RWPE2 (cell line): ENCODE data around the gene ARHGEF7.

Experiments
- ATAC-seq: fragments of 200-7000 bp; cut with Tn5 transposase; 3 replicates; pipeline ENCODE4 v1.9.1; 2021; ENCODE audit warnings: low read depth
- DNase-seq: peaks from one replicate; pipeline ENCODE4 v3.0.0-alpha.2; 2020; ENCODE audit warnings: low spot score
- H3K27ac ChIP-seq: fragments of 450-650 bp; 2 replicates; pipeline ENCODE4 v1.5.1; 2017; ENCODE audit warnings: mild to moderate bottlenecking; ENCODE audit not compliant: poor library complexity, severe bottlenecking
- H3K27me3 ChIP-seq: fragments of 250-450 bp; sonication (Bioruptor Pico); 2 replicates; pipeline ENCODE4 v1.5.1; 2021; ENCODE audit warnings: mild to moderate bottlenecking, moderate library complexity; ENCODE audit not compliant: insufficient read depth, poor library complexity, severe bottlenecking
- H3K36me3 ChIP-seq: fragments of 250-450 bp; sonication (Bioruptor Pico); 2 replicates; pipeline ENCODE4 v1.5.1; 2020; ENCODE audit warnings: low read depth, mild to moderate bottlenecking, moderate library complexity
- H3K4me1 ChIP-seq: fragments of 250-450 bp; sonication (Bioruptor Pico); 2 replicates; pipeline ENCODE4 v1.5.1; 2021; ENCODE audit warnings: mild to moderate bottlenecking, moderate library complexity; ENCODE audit not compliant: insufficient read depth, poor library complexity, severe bottlenecking
- H3K4me3 ChIP-seq: fragments of 250-450 bp; sonication (Bioruptor Pico); 2 replicates; pipeline ENCODE4 v1.5.1; 2021; ENCODE audit warnings: mild to moderate bottlenecking, moderate library complexity; ENCODE audit not compliant: severe bottlenecking
- H3K9me3 ChIP-seq: fragments of 250-450 bp; sonication (Bioruptor Pico); 2 replicates; pipeline ENCODE4 v1.5.1; 2021; ENCODE audit warnings: mild to moderate bottlenecking, moderate library complexity; ENCODE audit not compliant: severe bottlenecking
- CTCF ChIP-seq: fragments of 450-650 bp; IDR thresholded peaks from one replicate; pipeline ENCODE4 v1.5.1; 2017; ENCODE audit warnings: mild to moderate bottlenecking, moderate library complexity; ENCODE audit not compliant: poor library complexity, severe bottlenecking

ARHGEF7 gene

GRCh38 chr13:111219950-111220349 lies 104.8 kb downstream of the ARHGEF7 start:
- DNase-seq (no peak), ATAC-seq (no peak)
- H3K4me3 ChIP-seq, result no peak overlapping the region

GRCh38 chr13:111225166-111225565 lies 110.1 kb downstream of the ARHGEF7 start:
- ATAC-seq, result no peak
- no peak for TF ChIP-seq CTCF
- Histone ChIP-seq H3K27ac (no peak overlapping the region), H3K36me3 (peaks cover 4% of the 10 kb centered on the region; the same call in 1 of the 2 replicates), H3K4me1 (no peaks in the 10 kb centered on the region), H3K9me3 (no peaks in the 10 kb centered on the region), H3K27me3 (no peaks in the 10 kb centered on the region), H3K4me3 (no peak overlapping the region)
- DNase-seq, result no peak

More at GRCh38 chr13:111219950-111220349, 104.8 kb downstream of the ARHGEF7 start:
- Histone ChIP-seq H3K9me3 (no peaks in the 10 kb centered on the region), H3K36me3 (peaks cover 4% of the 10 kb centered on the region), H3K4me1 (no peaks in the 10 kb centered on the region), H3K27ac (no peak overlapping the region), H3K27me3 (no peaks in the 10 kb centered on the region)
- no peak for TF ChIP-seq CTCF

GRCh38 chr13:111225810-111226546 lies 110.9 kb downstream of the ARHGEF7 start:
- H3K27me3 ChIP-seq, result no peaks in the 10 kb centered on the region
- H3K36me3 ChIP-seq, result peaks cover 4% of the 10 kb centered on the region; the same call in 1 of the 2 replicates
- no peak overlapping the region for H3K4me3 ChIP-seq
- no peaks in the 10 kb centered on the region for H3K9me3 ChIP-seq
- H3K27ac ChIP-seq, result no peak overlapping the region
- DNase-seq, result no peak
- no peaks in the 10 kb centered on the region for H3K4me1 ChIP-seq
- ATAC-seq, result no peak
- TF ChIP-seq CTCF, result no peak

- Histone ChIP-seq H3K4me1 (no peaks in the 10 kb centered on the region), H3K9me3 (no peaks in the 10 kb centered on the region), H3K27ac (no peak overlapping the region), H3K4me3 (no peak overlapping the region), H3K36me3 (peaks cover 4% of the 10 kb centered on the region; the same call in 1 of the 2 replicates), H3K27me3 (no peaks in the 10 kb centered on the region)
- no peak for TF ChIP-seq CTCF
- no peak for DNase-seq
- no peak for ATAC-seq
These were observed 112.3 kb downstream of the ARHGEF7 start for GRCh38 chr13:111227405-111227804.
